Activated gamma-delta T cell treated with anti-CD3 and anti-CD28 coated beads, Interleukin-2, amount 50 U/mL, for 16 hours (primary cell): ENCODE data around the gene MINAR2.

ENCODE experiments used
- DNase-seq: peaks from one replicate; pipeline ENCODE4 v3.0.0-alpha.2; 2020; ENCODE audit warnings: low read depth

Gene MINAR2

DNA sequence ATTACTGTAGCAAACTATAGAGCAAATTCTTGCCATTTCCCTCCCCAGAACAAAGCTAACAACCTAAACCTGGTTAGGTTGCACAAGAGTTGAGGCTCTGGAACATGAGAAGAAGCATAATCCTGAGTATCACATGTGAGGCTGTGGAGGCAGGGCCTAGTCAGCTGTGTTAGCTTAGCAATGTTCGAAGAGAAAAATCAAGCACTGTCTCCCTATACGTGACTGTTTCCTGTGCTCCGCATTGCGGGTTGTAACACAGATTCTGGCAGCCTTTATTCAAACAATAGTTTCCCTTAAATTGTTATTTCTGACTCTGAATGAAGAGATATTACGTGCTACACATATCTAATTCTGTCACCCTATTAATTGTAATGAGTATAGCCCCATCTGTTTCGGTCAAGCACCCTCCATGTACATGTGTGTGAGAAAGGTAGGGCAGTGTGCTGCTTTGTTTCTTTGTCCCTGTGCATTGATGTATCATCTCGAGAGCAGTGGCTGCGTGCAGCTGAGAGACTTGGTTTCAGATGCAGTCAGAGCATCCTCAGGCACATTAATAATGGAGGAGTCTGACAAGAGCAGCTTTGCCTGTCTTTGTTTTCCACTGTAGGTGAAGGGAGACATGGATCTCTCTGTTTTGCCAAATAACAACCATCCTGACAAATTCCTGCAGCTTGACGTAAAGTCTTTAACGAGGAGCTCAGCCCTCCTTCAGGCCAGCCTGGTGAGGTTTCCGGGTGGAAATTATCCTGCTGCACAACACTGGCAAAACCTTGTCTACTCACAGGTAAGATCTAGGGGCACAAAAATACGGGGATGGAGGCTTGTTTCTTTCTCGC, at the start of gene MINAR2:
Gene MINAR2 (plus strand): TSS at position 523 of the 836 bp plus-strand sequence. CDS start 97 bp downstream, at position 620.
- DNase-seq, result no peak

GRCh38 chr5:129698661-129699060, 49.2 kb upstream of the MINAR2 start:
- no peak for DNase-seq

DNA sequence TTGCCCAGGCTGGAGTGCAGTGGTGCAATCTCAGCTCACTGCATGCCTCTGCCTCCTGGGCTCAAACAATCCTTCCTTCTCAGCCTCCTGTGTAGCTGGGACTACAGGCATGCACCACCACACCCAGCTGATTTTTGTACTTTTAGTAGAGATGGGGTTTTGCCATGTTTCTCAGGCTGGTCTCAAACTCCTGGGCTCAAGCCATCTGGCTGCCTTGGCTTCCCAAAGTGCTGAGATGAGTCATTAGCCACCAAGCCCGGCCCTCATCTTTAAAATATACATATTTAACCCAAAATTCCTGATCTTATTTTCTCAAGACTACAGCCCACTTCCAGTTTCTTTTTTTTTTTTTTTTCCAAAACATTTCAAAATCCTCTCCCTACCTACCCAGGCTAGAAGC, 31.7 kb upstream of the MINAR2 start:
- DNase-seq, result no peak

DNA sequence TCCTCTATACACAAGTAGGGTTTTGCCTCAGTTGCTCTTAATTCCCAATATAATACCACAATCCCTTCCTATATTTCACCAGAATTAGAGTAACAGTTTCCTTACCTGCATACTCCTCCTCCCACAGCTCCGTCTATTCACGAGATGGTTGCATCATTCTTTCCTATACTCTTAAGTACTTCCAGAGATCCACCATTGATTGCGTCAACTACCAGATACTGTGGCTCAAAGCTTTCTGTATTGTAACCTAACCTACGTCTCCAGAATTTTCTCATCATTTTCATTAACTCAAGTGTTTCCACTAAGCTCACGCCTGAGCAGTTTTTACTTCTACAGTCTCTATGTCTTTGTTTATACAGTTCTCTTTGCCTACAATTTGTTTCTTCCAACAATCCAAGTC, 31.2 kb upstream of the MINAR2 start:
- no peak for DNase-seq

GRCh38 chr5:129717751-129718310, 30.1 kb upstream of the MINAR2 start:
- no peak for DNase-seq

GRCh38 chr5:129718471-129719090, 29.3 kb upstream of the MINAR2 start:
- no peak for DNase-seq

GRCh38 chr5:129724222-129724621, 23.7 kb upstream of the MINAR2 start:
- DNase-seq, result no peak

DNA sequence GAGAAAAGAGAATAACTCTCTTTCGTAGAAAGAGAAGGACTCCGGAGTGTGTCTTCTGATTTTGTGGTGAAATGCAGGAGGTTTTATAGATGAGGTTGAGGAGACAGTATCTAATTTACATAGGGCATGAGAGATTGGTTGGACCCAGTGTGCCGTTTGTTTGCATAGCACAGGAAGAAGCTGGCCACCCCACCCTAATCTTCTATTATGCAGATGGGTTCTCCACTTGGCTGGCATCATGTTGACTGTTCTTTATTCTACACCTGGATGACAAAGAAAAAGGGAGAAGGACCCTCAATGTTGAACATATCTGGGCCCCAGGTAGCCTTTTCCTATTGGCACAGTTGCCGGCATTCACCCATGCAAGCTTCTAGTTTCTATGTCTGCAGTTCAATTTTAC, 23.2 kb upstream of the MINAR2 start:
- DNase-seq, result no peak

DNA sequence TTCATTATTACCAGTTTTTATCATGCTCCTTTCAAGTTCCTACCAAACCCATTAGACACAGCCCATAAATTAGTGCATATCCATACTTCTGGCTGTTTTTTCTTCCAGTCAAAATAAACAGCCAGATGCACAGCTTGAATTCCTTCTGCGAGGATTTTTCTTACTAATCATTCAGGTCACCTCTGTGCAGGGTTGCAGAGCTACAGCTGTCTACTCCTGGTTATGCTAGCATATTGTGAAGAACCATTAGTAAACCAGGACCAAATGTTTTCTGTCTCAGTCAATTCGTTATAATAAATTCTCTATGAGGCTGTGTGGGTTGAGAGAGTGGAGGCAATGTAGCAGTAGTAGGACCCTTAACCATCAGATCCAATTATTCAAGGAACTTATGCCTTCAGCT, 8.1 kb upstream of the MINAR2 start:
- DNase-seq, result no peak

- no peak for DNase-seq
These were observed 4.2 kb upstream of the MINAR2 start for GRCh38 chr5:129743541-129744187.

GRCh38 chr5:129745997-129746396, 1.9 kb upstream of the MINAR2 start:
- DNase-seq, result no peak

DNA sequence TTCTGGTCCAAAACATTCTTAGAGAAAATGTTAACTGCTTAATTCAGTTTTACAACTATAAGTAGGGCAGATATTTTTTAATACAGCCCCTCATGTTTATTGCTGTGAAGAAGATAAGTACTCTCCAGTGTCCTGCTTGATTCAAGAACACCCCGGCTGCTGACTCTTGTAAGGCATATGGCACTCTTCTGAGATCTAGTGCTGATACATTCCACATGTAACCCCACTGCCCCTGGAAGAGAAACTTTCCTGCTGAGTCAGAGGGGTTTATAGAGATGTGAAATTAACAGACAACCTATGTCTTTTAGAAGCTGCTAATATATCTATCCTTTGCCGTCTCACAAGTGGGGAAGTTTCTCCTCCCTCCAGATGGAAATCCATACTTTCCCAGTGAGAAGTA, 1.0 kb upstream of the MINAR2 start:
- DNase-seq, result no peak

DNA sequence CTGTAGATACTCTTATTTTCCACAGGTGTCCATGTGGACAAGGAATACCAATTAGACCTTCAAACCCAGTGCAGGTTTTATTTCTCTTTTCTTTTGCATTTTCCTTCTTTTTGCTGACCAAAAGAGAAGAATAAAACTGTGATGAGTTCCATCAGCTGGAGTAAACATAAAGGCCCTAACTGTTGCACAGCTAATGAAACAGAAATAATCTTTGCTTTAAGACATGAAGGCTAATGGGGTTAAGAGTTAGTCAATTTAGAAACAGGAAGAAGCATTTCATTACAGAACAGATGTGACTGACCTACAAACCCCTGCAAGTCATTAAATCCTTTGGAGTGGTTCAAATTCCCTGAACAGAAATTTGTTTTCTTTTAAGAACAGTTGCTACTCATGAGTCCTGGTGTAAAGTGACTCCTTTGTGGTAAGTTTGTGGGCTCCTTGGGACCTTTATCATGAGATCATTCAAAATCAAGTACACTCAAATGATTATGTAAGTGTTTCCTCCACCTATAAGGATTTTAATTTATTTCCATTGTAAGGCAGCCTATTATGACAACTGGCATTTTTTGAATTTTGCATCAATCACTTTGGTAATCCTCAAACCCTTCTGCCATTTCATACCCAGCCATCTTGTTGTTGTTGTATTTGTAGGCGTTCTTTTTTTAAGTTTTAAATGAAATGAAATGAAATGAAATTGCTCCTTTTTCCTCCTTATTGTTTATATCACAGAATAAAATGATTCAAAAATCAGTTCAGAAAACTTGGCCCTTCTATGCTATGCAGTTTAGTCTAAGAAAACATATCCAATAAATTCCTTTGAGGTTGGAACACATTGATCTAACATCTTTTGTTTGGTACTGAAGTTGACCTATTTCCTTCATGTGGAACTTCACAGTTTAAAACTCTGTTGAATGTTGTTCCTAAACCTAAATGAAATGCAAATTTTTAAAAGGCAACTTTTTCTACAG, 1.3 kb downstream of the MINAR2 start:
- DNase-seq, result no peak

DNA sequence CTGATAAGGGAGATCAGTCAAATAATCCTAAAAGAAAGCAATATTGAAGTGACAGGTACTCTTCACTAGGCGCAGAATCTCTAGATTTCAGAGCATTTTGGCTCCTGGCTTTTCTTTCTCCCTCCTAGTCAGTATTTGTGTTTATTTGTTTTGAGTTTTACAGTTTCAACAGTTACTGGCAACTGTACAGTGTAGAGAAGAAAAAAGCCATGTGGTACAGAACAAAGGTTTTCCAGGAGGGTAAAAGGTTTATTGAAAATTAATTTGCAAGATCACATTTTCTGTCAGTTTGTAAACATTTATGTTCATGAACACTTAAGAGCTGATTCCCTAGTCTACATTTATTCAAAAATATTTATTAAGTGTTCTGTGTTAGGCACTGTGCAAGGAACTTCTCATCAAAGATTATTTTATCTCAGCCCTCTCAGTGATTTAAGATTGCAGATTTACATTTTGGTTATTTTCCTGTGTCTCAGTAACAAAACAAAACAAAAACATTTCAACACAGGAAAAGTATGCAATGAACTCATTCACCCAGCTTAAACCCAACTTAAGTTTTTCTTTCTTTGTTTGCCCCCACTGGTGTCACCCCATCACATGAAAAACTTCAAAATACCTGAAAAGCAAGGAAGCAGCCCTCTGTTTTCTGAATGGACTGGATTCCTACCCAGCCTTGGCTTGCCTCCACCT, 12.9 kb downstream of the MINAR2 start:
- no peak for DNase-seq

DNA sequence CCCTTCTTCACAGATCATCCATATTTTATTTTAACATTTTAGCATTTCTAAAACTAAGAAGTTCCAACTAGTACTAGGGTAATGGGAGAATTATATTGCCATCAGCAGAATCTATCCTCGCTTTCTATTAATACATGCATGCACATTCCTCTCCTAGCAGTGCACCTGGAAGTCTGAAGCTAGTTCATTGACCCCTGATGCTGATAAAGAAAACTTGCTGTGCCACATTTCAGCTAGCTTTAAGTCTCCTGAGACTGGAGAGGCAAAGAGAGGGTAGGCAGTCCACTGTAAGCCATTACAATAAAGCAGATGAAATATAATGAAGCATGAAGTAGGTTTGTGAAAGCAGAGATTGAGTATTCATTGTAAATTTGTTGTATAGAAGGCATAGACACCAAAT, 15.8 kb downstream of the MINAR2 start:
- DNase-seq, result no peak

DNA sequence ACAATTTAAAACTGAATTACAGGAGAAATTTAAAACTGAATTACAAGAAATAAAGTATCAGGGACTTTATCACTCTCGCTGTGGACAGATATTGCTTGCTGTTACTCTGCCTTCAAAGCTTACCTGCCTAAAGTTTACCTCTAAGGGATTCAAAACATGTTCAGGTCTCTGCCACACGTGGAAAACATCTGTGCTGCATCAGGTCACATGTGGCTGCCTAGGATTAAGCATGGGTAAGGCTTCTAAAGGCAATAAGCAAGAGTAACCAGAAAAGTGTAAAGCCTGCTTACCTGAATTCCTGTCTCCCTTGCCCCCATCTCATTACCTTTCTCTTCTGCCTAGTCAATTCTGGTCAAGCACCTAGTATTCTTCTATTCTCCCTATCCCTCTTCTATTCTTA, 18.9 kb downstream of the MINAR2 start:
- DNase-seq, result no peak

DNA sequence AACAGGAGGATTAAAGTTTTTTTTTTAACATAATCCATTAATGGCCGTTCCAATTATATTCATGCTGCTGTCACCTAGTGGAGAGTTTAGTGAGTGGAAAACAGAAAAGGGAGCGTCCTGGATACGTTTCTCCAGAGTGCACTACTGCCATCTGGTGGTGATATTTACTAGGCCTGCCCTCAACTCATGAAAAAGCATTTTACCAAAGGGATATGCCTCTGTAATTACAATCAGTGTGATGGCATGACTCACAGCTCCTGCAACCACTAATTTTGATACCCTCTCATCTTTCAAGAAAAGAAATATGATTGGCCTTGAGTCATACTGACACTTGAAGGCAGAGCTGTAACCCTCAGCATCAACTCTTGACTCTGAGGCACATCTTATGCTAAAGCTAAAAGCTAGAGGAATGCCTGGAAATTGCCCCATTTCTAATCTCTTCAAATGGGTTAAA, 20.1 kb downstream of the MINAR2 start:
- DNase-seq, result peak; percentile 14

DNA sequence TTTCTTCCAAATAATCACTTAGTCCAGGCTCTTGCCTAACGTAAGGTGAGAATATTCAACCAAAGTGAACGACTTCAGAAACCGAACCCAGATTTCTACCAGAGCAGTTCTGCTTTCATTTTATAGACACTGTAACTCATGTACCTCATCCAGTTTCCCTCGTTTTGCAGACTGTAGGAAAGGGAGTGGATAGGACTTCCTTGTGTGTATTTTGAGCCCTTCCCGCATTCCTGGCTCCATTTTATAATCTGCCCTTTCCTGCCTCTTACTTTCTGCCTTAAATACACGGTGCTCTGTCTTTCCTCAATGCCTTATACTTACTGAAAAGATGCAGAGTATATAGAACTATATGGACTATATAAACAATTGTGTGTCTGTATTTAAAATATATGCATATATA, 20.8 kb downstream of the MINAR2 start:
- DNase-seq, result no peak

DNA sequence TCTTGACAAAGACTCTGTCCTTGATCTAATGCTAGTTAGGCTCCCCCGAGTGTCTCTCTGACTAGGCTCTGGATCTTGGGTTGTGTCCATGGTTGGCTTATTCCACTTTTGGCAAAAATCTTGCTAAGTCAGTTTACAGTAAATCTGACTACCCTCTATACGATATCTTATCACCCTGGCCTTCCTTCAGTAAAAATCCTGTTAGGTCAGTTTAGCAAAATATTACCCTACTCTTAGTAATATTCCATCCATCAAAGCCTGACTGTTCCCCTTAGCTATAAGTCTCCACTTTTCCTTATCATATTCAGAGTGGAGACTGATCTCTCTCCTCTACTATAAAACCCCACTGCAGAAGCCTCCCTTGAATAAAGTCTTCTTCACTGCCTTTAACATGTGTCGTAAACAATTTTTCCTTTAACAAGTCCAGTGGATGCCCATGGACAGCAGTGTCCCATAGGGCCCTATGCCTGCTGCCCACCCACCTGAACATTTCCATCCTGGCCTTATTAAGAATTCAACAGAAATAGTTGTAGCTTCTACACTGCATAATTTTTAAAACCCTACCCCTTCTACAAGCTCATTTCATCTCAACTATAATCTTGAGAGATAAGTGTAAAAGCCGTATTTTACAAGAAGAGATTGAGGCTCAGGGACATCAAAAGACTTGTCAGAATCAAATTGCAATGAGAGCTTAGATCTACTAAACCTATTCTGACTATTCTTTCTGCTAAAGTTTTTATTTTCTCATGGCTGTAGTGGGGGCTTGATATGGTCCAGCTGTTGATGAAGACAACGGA, 22.3 kb downstream of the MINAR2 start:
- no peak for DNase-seq
